NCI-H1417 treated with DMSO at 0.1 percent for 48 hours (cell line): ENCODE data around the gene GOLGA7B.
A peak's percentile ranks its signal among the peaks of the same experiment; 100 is the strongest.

Source experiments
- DNase-seq: peaks from one replicate; lab custom pipeline; 2025; lab: John Stamatoyannopoulos, UW

The GOLGA7B gene

GRCh38 chr10:97849687-97850402, at the start of gene GOLGA7B:
TSS of gene GOLGA7B (plus strand) at chr10:97849843. CDS start at chr10:97850304, 461 bp downstream.
- DNase-seq, result no peak

- no peak for DNase-seq
Measured at GRCh38 chr10:97800474-97800873, 49.2 kb upstream of the GOLGA7B start.

DNA sequence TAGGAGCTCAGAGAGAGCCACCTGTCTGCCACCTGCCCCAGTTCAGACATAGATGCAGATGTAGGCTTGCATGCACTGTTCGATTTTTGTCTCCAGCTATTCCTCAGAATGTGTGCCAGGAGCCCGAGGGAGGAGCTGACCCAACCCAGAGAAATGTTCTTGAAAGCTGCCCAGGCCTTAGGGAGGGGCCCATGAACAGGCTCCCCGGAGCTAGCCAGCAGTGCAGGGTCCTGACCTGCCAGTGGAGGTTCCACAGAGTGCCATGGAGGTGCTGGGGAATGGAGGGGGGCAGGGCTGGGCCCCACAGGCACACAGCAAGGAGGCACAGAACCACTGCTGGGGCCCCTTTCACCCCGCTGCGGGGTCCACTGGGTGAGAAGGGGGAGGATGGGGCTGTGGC, 48.2 kb upstream of the GOLGA7B start:
- no peak for DNase-seq

DNA sequence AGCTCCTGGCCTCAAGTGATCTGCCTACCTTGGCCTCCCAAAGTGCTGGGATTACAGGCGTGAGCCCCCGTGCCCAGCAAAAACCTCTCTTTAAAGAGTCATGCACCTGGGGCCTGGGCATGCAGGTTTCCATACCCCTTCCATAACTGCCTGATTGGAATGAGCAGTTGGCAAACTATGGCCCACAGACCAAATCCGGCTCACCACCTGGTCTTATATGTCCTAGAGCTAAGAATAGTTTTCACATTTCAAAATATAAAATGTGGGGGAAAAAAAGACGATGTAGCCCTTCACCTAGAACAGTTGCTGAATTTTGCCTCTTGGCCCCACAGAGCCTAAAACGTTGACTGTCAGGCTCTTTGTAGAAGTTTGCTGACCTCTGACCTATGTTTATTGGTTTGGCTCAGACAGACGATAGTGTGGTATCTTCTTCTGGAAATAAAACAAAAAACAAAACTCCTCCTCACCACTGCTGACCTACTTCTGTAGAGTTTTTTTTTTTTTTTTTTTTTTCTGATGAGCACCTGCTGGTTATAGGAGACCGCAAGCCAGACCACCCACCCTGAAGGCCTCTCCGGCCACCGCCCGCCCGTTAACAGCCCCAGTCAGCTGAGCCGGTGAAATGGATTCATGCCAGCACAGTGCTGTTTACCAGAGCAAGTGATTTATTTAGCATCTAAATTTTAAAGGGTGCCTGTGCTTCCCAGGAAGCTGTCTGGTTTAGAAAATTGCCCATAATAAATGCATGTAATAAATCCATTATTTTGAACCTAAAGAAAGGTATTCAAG, 44.4 kb upstream of the GOLGA7B start:
- no peak for DNase-seq

GRCh38 chr10:97805949-97806348, 43.7 kb upstream of the GOLGA7B start:
- DNase-seq, result no peak

DNA sequence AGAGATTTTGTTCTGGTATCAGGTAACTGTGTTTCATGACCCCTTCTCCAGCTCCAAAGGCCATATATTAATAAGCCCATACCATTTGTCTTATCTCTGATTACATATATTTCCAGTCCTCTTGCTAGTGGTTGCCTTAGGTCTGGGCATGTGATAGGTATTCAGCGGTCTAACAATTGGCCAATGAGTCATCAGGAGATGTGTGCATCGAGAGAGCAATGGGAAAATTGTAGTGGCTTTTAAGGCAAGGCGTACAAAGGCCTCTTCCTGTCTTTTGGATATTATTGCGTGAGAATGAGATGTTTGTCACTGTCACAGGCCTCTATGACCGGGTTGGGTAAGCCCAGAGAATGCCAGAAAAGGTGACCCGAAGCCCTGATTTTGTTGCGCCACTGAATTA, 39.2 kb upstream of the GOLGA7B start:
- no peak for DNase-seq

DNA sequence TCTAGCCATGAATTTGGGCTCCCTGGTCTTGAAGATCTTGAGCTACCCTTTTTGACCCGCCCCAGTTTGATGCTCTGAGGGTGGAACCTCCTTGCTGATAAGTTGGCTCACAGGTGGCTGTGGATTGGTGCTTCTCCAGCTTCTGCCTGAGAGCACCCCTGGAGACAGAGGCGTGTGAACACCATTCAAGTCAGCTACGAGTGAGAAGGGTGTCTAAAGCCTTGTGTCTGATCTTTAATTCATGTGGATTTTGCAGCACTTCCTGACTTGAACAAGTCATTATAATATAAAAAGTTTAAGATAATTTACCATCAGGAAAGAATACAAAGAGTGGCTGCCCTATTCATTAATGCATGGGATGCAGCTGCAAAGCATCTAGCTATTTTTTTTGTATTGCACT, 37.7 kb upstream of the GOLGA7B start:
- no peak for DNase-seq

DNA sequence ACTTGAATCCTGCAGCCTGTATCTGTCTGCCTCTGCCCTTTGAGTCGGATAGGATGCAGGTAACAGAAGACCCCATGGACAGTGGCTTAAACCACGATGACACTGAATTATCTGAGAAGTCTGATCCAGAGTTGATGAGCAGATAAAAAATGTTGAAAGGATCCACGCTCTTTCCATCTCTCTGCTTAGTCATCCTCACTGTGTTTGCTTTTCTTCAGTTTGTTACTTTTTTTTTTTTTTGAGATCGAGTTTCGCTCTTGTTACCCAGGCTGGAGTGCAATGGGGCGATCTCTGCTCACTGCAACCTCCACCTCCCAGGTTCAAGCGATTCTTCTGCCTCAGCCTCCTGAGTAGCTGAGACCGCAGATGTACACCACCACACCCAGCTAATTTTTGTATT, 36.9 kb upstream of the GOLGA7B start:
- no peak for DNase-seq

- no peak for DNase-seq
Measured at GRCh38 chr10:97813311-97813710, 36.3 kb upstream of the GOLGA7B start.

- no peak for DNase-seq
Measured at GRCh38 chr10:97814996-97815395, 34.6 kb upstream of the GOLGA7B start.

DNA sequence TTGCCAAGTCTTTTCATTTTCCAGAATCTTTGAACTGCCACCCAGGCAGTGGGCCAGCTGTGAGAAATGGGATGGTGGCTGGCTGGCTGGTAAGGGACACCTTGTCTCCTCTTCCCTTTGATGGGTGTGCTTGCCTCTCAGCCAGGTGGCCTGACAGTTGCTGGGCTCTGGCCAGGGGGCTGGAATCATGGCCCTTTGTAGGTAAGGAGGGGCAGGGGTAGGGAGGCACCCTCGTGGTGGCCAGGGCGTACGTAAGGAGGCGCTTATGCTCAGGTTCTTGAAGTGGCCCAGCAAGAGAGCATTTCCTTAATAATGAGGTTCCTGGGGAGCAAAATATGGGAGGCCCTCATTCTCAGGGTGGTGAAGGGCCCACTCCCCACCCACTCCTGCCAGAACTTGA, 33.0 kb upstream of the GOLGA7B start:
- DNase-seq, result no peak

DNA sequence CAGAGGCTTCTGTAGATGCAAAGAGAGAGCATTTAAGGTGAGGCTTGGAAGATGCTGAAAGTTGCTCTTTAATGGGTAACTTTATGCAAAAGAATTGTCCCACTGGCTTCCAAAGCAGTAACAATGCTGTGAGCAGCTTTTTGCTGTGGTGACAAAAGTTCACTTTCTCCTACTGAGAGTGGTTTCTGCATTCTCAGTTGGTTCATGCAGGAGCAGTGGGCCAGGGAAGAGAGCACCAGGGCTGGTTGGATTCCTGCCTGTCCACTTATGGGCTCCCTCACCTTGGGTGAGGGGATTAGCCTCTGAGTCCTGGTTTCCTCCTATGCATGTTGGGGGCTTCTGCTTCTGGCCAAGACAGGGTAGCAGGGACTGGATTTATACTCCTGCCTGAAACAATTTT, 31.1 kb upstream of the GOLGA7B start:
- DNase-seq, result no peak

- DNase-seq, result no peak
Measured at GRCh38 chr10:97820096-97820704, 29.4 kb upstream of the GOLGA7B start.

GRCh38 chr10:97821308-97822038, 28.2 kb upstream of the GOLGA7B start:
- DNase-seq, result peak; percentile 2

GRCh38 chr10:97822261-97822687, 27.4 kb upstream of the GOLGA7B start:
- no peak for DNase-seq

- no peak for DNase-seq
Measured at GRCh38 chr10:97823734-97824133, 25.9 kb upstream of the GOLGA7B start.

- no peak for DNase-seq
Measured at GRCh38 chr10:97825020-97825760, 24.5 kb upstream of the GOLGA7B start.

- DNase-seq, result no peak
Measured at GRCh38 chr10:97826892-97827291, 22.8 kb upstream of the GOLGA7B start.

- DNase-seq, result no peak
Measured at GRCh38 chr10:97827702-97828291, 21.8 kb upstream of the GOLGA7B start.

- no peak for DNase-seq
Measured at GRCh38 chr10:97828721-97829120, 20.9 kb upstream of the GOLGA7B start.

- DNase-seq, result no peak
Measured at GRCh38 chr10:97830064-97830463, 19.6 kb upstream of the GOLGA7B start.
